ENCODE measurements around the gene RNASEL. TPM values are rescaled to one million over a fixed set of nuclear protein-coding genes. Genes with fewer than 3 reads are reported as not detected.

The RNASEL gene
- total and polyA plus RNA-seq, 2 donors from 2014 or later, result 6.0 to 12.1 TPM

DNA sequence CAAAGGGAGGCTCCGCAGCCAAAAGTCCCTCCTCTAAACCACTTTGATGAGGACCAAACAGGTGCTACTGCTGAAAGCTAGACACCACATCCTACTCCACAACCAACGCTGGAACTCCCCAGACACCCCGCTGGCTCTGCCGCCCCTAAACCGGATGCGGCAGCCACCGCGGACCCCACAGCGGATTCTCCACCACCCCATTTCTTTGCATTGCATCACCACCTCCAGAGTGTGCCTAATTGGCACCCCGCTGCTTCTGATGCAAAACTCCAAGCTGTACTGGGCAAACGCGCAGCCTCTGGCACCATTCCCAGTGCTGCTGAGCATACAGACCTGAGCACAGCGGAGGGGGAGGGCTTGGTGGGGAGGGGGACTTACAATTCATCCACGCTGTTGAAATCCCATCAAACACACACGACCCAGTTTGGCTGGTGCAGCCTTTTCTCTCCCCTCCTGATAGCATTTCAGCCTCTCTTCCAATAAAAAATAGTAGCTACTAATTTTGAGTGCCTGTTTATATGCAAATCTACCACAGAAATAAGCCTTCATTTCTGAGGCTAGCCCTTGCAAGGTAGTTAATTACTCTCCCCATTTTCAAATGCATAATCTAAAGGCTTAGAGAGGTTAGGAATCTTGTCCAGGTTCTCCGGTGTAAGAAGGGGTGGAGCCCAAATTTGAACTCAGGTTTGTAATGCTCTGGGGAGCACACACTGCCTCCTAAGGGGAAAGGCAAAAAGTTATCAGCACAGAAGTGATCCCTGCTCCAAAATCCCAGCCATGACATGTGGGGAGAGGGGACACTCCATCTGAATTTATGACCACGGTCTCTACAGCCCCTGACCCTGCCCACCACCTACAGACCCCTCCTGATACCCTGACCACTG is 27.3 kb upstream of the RNASEL start:
- peaks cover 4% of the 10 kb centered on the region for H3K27me3 ChIP-seq (ENCODE audit: control insufficient read depth, insufficient read depth, low read length)
- no peaks in the 10 kb centered on the region for H3K9me3 ChIP-seq (ENCODE audit: control insufficient read depth in 2 of 3, insufficient read depth in 1 of 3, low read length in 3 of 3)
- TF ChIP-seq, protein P1, sequence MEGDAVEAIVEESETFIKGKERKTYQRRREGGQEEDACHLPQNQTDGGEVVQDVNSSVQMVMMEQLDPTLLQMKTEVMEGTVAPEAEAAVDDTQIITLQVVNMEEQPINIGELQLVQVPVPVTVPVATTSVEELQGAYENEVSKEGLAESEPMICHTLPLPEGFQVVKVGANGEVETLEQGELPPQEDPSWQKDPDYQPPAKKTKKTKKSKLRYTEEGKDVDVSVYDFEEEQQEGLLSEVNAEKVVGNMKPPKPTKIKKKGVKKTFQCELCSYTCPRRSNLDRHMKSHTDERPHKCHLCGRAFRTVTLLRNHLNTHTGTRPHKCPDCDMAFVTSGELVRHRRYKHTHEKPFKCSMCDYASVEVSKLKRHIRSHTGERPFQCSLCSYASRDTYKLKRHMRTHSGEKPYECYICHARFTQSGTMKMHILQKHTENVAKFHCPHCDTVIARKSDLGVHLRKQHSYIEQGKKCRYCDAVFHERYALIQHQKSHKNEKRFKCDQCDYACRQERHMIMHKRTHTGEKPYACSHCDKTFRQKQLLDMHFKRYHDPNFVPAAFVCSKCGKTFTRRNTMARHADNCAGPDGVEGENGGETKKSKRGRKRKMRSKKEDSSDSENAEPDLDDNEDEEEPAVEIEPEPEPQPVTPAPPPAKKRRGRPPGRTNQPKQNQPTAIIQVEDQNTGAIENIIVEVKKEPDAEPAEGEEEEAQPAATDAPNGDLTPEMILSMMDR (IDR thresholded peaks at IDR 0.05; ENCODE audit: borderline replicate concordance, extremely low read depth, insufficient read depth), result no peak
- peak overlapping the region in 1 of 2 donors; percentile 85 for H3K27ac ChIP-seq (ENCODE audit: low read depth in 2 of 2, low read length in 2 of 2)
- FAIRE-seq (no peak), DNase-seq (peak in 4 of 5 donors; percentile 53 to 86 (median 61))
- peak overlapping the region in 1 of 3 donors; percentile 50 for H3K4me3 ChIP-seq (ENCODE audit: low read length in 3 of 3)
- H3K9ac ChIP-seq (ENCODE audit: low read length in 3 of 3), result no peak overlapping the region
- intact Hi-C loops (cut with DNase I), result no loop called here
- H3K36me3 ChIP-seq (ENCODE audit: control insufficient read depth in 2 of 3, insufficient read depth in 3 of 3, low read length in 3 of 3), result no peaks in the 10 kb centered on the region
- peaks cover 0 to 10% (median 0%) of the 10 kb centered on the region in 3 donors for H3K4me1 ChIP-seq (ENCODE audit: control insufficient read depth in 2 of 3, insufficient read depth in 2 of 3, low read depth in 1 of 3, low read length in 3 of 3)

- Histone ChIP-seq H3K9me3 (ENCODE audit: control insufficient read depth in 2 of 3, insufficient read depth in 1 of 3, low read length in 3 of 3) (no peaks in the 10 kb centered on the region), H3K36me3 (ENCODE audit: control insufficient read depth in 2 of 3, insufficient read depth in 3 of 3, low read length in 3 of 3) (no peaks in the 10 kb centered on the region), H3K9ac (ENCODE audit: low read length in 3 of 3) (peak overlapping the region in 2 of 3 donors; percentile 22 to 56), H3K27me3 (ENCODE audit: control insufficient read depth, insufficient read depth, low read length) (peaks cover 4% of the 10 kb centered on the region), H3K4me1 (ENCODE audit: control insufficient read depth in 2 of 3, insufficient read depth in 2 of 3, low read depth in 1 of 3, low read length in 3 of 3) (peaks cover 0 to 10% (median 0%) of the 10 kb centered on the region in 3 donors), H3K4me3 (ENCODE audit: low read length in 3 of 3) (peak overlapping the region in 2 of 3 donors; percentile 42 to 50), H3K27ac (ENCODE audit: low read depth in 2 of 2, low read length in 2 of 2) (peak overlapping the region; percentile 85 to 87)
- intact Hi-C loops (cut with DNase I), result no loop called here
- FAIRE-seq (no peak), DNase-seq (peak in 3 of 5 donors; percentile 37 to 84 (median 52))
- TF ChIP-seq, protein P1 (IDR thresholded peaks at IDR 0.05; ENCODE audit: borderline replicate concordance, extremely low read depth, insufficient read depth), result no peak
Observed at GRCh38 chr1:182615468-182616129, 26.5 kb upstream of the RNASEL start.

DNA sequence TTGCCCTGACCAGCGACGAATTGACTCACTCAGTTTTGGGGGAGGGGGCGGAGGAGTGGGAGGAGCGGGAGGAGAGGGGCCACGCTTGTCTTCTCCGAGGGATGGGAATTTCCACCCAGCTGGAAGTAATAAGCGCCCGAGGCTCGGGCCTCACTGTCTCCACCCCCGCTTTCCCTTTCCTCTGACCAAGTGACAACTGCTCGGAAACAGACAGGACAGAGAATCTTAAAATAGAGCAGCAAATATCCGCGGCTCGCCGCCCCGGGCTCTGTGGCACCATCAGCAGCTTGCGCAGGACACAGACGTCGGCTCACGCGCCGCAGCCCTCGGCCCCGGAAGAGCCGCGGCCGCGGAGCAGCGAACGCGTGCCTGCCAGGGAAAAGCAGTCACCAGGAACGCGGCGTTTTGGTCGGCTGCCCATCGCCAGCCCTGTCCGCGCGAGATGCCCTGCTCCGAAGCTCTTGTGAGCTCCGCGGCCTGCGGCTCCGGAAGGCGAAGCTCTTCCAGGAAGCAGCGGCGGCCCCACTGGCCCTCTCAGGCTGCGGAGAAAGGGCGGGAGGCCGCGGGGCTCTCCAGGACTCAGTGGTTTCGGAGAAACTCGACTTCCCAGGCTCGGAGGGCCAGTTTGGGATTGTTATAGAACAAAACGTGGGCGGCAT is 25.9 kb upstream of the RNASEL start:
- H3K27ac ChIP-seq (ENCODE audit: low read depth in 2 of 2, low read length in 2 of 2), result peak overlapping the region; percentile 85 to 87
- DNase-seq (peak; percentile 81 to 95 (median 89)), FAIRE-seq (no peak)
- TF ChIP-seq, protein P1 (IDR thresholded peaks at IDR 0.05; ENCODE audit: borderline replicate concordance, extremely low read depth, insufficient read depth), result no peak
- no peaks in the 10 kb centered on the region for H3K9me3 ChIP-seq (ENCODE audit: control insufficient read depth in 2 of 3, insufficient read depth in 1 of 3, low read length in 3 of 3)
- peak overlapping the region; percentile 22 to 56 (median 31) for H3K9ac ChIP-seq (ENCODE audit: low read length in 3 of 3)
- peaks cover 4% of the 10 kb centered on the region for H3K27me3 ChIP-seq (ENCODE audit: control insufficient read depth, insufficient read depth, low read length)
- peaks cover 0 to 10% (median 0%) of the 10 kb centered on the region in 3 donors for H3K4me1 ChIP-seq (ENCODE audit: control insufficient read depth in 2 of 3, insufficient read depth in 2 of 3, low read depth in 1 of 3, low read length in 3 of 3)
- intact Hi-C loops (cut with DNase I), result no loop called here
- H3K4me3 ChIP-seq (ENCODE audit: low read length in 3 of 3), result peak overlapping the region; percentile 42 to 52 (median 50)
- H3K36me3 ChIP-seq (ENCODE audit: control insufficient read depth in 2 of 3, insufficient read depth in 3 of 3, low read length in 3 of 3), result no peaks in the 10 kb centered on the region

Data from kidney (tissue), 14 donors.